Measurements from ENCODE around the gene NINJ1. TPM values are rescaled to one million over a fixed set of nuclear protein-coding genes. Genes with fewer than 3 reads are reported as not detected.

NINJ1 gene
- total RNA-seq, 1 experiment from 2014 or later = 41.3 TPM

DNA sequence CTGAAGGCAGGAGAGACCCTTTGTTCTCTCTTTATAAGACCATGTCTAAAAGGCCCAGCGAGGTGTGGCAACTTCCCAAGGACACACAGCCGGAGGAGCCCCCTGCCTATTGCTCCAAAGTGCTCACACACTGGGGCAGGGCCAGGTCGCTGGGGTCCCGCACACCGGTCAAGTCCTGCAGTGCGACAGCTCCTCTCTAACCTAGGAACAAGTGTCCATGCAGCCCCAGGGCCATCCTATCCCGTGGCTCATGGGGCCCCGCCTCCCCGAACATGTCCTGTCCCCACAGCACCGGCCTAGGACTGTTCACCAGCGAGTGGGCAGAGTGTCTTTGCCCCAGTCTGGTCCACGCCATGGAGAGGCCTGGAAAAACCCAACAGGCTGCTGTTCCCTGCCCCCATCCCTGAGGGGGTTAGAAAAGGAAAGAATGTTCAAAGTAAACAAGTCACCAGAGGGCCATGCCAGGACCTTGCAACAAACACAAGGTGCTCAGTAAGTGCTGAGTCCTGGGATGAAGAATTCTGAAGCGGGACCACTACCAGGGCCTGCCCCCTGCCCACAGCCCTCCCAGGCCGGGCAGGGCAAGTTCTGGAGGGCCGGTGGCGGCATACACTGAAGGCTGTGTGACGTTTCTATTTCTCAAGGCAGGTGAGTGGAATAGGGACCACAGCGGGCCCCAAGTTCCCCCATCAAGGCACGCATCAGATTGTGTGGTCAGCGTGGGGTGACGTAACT, 938 bp downstream of the NINJ1 start (continued):
- TF ChIP-seq, protein P1, sequence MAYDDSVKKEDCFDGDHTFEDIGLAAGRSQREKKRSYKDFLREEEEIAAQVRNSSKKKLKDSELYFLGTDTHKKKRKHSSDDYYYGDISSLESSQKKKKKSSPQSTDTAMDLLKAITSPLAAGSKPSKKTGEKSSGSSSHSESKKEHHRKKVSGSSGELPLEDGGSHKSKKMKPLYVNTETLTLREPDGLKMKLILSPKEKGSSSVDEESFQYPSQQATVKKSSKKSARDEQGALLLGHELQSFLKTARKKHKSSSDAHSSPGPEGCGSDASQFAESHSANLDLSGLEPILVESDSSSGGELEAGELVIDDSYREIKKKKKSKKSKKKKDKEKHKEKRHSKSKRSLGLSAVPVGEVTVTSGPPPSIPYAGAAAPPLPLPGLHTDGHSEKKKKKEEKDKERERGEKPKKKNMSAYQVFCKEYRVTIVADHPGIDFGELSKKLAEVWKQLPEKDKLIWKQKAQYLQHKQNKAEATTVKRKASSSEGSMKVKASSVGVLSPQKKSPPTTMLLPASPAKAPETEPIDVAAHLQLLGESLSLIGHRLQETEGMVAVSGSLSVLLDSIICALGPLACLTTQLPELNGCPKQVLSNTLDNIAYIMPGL (CRISPR knock-in tag; IDR thresholded peaks at IDR 0.05) = no peak
- TF ChIP-seq ZNF121 (CRISPR knock-in tag; IDR thresholded peaks at IDR 0.05) = no peak
- no peak for TF ChIP-seq FOXJ3 (CRISPR knock-in tag; IDR thresholded peaks at IDR 0.05; ENCODE audit: borderline replicate concordance)
- TF ChIP-seq NR2C2 (CRISPR knock-in tag; IDR thresholded peaks at IDR 0.05) = no peak
- no peak for TF ChIP-seq ZNF671 (CRISPR knock-in tag; IDR thresholded peaks at IDR 0.05)
- no peak for TF ChIP-seq SOX15 (CRISPR knock-in tag; IDR thresholded peaks at IDR 0.05)
- no peak for TF ChIP-seq ESRRA (CRISPR knock-in tag; IDR thresholded peaks at IDR 0.05; ENCODE audit: borderline replicate concordance)
- TF ChIP-seq PRRX2 (CRISPR knock-in tag; IDR thresholded peaks at IDR 0.05) = no peak
- TF ChIP-seq GRHL2 (CRISPR knock-in tag; IDR thresholded peaks at IDR 0.05; ENCODE audit: insufficient replicate concordance, severe bottlenecking) = no peak

DNA sequence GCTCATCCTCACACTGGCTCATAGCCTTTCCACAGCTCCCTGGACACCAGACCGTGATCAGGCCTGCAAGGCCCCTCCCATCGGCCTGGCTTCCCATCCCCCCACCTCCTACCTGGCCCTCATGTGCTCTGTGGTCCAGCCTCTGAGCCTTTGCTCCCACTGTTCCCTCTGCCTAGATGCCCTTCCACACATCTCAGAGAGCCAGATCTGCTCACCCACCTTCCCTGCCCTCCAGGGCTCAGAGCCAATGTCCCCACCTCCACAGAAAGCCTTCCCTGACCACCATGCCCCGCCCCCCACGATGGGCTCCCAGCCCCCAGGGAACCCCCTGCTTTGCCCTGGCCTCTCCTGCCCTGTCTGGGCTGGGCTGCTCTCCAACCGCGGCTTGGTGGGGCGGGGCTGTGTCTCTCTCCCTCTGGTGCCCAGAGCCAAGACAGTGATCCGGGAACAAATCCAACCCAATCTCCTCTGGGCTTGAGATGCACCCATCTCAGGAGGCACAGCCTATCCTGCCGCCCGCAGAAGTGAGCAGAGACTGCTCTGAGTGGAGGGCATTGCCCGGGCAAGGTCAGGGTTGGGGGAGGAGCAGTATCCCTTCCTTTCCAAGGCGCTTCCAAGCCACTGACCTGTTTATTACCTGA, 1.6 kb downstream of the NINJ1 start:
- no peak for DNase-seq (ENCODE audit: low spot score)
- no peak for ATAC-seq
- no peak overlapping the region; the same call in 1 of the 2 replicates for H3K27ac Mint-ChIP-seq
- ChIA-PET POLR2A (no interaction called here), CTCF (interaction anchor here (2.1 to 2.7 kb wide), 2 partner anchors 13 to 172 kb away, joined by 6 to 10 read pairs; no protein-coding TSS in a partner anchor)
- H3K36me3 Mint-ChIP-seq = no peaks in the 10 kb centered on the region
- H3K4me1 Mint-ChIP-seq = peaks cover 32% of the 10 kb centered on the region
- H3K9me3 Mint-ChIP-seq = no peaks in the 10 kb centered on the region
- peak; percentile 56; the same call in 1 of the 2 replicates for TF ChIP-seq GTF2I (CRISPR knock-in tag; conservative IDR thresholded peaks at IDR 0.05)
- peak; percentile 81 for TF ChIP-seq ZNF121 (CRISPR knock-in tag; IDR thresholded peaks at IDR 0.05)
- TF ChIP-seq, protein P2, sequence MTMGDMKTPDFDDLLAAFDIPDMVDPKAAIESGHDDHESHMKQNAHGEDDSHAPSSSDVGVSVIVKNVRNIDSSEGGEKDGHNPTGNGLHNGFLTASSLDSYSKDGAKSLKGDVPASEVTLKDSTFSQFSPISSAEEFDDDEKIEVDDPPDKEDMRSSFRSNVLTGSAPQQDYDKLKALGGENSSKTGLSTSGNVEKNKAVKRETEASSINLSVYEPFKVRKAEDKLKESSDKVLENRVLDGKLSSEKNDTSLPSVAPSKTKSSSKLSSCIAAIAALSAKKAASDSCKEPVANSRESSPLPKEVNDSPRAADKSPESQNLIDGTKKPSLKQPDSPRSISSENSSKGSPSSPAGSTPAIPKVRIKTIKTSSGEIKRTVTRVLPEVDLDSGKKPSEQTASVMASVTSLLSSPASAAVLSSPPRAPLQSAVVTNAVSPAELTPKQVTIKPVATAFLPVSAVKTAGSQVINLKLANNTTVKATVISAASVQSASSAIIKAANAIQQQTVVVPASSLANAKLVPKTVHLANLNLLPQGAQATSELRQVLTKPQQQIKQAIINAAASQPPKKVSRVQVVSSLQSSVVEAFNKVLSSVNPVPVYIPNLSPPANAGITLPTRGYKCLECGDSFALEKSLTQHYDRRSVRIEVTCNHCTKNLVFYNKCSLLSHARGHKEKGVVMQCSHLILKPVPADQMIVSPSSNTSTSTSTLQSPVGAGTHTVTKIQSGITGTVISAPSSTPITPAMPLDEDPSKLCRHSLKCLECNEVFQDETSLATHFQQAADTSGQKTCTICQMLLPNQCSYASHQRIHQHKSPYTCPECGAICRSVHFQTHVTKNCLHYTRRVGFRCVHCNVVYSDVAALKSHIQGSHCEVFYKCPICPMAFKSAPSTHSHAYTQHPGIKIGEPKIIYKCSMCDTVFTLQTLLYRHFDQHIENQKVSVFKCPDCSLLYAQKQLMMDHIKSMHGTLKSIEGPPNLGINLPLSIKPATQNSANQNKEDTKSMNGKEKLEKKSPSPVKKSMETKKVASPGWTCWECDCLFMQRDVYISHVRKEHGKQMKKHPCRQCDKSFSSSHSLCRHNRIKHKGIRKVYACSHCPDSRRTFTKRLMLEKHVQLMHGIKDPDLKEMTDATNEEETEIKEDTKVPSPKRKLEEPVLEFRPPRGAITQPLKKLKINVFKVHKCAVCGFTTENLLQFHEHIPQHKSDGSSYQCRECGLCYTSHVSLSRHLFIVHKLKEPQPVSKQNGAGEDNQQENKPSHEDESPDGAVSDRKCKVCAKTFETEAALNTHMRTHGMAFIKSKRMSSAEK (CRISPR knock-in tag; IDR thresholded peaks at IDR 0.05; ENCODE audit: borderline replicate concordance) = no peak
- peaks cover 20% of the 10 kb centered on the region for H3K27me3 Mint-ChIP-seq (ENCODE audit: low read depth)
- peak overlapping the region; percentile 79 for H3K4me3 Mint-ChIP-seq

DNA sequence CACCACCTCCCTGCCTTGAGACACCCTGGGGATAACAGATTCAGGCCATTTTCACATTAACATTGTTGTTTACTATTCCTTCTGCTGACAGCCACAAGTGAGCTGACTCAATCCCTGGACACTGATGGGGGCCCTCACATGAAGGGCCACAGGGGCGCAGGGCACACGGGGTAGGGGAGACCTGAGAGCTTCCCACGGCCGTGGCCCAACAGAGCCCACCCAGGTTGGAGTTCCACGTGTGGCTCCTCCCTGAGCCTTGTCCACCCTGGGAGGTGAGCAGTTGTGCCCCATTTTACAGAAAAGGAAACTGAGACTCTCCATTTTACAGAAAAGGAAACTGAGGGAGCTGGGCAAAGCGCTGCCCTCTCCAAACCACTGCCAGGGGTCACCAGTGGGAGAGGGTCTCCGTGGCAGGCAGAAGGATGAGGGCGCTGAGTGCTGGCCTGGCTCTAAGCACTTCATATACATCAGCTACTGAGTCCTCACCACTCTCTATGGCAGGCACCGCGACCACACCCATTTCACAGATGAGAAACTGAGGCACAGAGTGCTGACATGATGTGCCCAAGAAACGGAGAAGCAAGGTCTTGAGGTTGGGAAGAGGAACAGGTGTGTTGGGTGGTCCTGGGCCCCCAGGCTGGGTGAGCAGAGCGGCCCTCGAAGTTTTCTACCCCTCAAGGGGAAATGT, 2.3 kb downstream of the NINJ1 start:
- ATAC-seq (no peak), DNase-seq (ENCODE audit: low spot score) (no peak)
- Mint-ChIP-seq H3K27me3 (ENCODE audit: low read depth) (peaks cover 20% of the 10 kb centered on the region), H3K9me3 (no peaks in the 10 kb centered on the region), H3K4me3 (no peak overlapping the region), H3K36me3 (no peaks in the 10 kb centered on the region), H3K27ac (no peak overlapping the region), H3K4me1 (peaks cover 39% of the 10 kb centered on the region)
- ChIA-PET CTCF (interaction anchor here (0.5 to 2.7 kb wide), 4 partner anchors 12 to 23 kb away, joined by 3 to 10 read pairs (median 6); no protein-coding TSS in a partner anchor), POLR2A (no interaction called here)
- TF ChIP-seq ZNF263 (CRISPR knock-in tag; IDR thresholded peaks at IDR 0.05; ENCODE audit: low read depth) (no peak), OVOL2 (CRISPR knock-in tag; IDR thresholded peaks at IDR 0.05; ENCODE audit: borderline replicate concordance) (no peak)
- TF ChIP-seq, protein P3, sequence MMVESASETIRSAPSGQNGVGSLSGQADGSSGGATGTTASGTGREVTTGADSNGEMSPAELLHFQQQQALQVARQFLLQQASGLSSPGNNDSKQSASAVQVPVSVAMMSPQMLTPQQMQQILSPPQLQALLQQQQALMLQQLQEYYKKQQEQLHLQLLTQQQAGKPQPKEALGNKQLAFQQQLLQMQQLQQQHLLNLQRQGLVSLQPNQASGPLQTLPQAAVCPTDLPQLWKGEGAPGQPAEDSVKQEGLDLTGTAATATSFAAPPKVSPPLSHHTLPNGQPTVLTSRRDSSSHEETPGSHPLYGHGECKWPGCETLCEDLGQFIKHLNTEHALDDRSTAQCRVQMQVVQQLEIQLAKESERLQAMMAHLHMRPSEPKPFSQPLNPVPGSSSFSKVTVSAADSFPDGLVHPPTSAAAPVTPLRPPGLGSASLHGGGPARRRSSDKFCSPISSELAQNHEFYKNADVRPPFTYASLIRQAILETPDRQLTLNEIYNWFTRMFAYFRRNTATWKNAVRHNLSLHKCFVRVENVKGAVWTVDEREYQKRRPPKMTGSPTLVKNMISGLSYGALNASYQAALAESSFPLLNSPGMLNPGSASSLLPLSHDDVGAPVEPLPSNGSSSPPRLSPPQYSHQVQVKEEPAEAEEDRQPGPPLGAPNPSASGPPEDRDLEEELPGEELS (CRISPR knock-in tag; IDR thresholded peaks at IDR 0.05) = no peak
- TF ChIP-seq, protein P4, sequence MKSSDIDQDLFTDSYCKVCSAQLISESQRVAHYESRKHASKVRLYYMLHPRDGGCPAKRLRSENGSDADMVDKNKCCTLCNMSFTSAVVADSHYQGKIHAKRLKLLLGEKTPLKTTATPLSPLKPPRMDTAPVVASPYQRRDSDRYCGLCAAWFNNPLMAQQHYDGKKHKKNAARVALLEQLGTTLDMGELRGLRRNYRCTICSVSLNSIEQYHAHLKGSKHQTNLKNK (CRISPR knock-in tag; IDR thresholded peaks at IDR 0.05) = no peak
- TF ChIP-seq, protein P5, sequence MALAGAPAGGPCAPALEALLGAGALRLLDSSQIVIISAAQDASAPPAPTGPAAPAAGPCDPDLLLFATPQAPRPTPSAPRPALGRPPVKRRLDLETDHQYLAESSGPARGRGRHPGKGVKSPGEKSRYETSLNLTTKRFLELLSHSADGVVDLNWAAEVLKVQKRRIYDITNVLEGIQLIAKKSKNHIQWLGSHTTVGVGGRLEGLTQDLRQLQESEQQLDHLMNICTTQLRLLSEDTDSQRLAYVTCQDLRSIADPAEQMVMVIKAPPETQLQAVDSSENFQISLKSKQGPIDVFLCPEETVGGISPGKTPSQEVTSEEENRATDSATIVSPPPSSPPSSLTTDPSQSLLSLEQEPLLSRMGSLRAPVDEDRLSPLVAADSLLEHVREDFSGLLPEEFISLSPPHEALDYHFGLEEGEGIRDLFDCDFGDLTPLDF (CRISPR knock-in tag; IDR thresholded peaks at IDR 0.05) = no peak
